H1 (cell line): ENCODE results near the gene VPS26B. TPM values are rescaled to one million over a fixed set of nuclear protein-coding genes. Genes with fewer than 3 reads are reported as not detected.

Experiments used
- ATF3 ChIP-seq: IDR thresholded peaks from 2 replicates; pipeline ENCODE4 v1.6.1; 2011; ENCODE audit warnings: low read depth, mild to moderate bottlenecking, low read length; ENCODE audit not compliant: insufficient read depth
- BCL11A ChIP-seq, 2 experiments: IDR thresholded peaks; one replicate each; pipeline ENCODE4 v1.6.1; 2011; ENCODE audit warnings: low read depth in 2 of 2, low read length in 2 of 2, mild to moderate bottlenecking in 2 of 2
- EZH2 ChIP-seq: fragments of 200-600 bp; sonication (generic); IDR thresholded peaks from 2 replicates; pipeline ENCODE4 v1.7.1; 2012; ENCODE audit warnings: low read depth, mild to moderate bottlenecking, moderate library complexity, low read length, inconsistent platforms; ENCODE audit not compliant: severe bottlenecking
- GTF2F1 ChIP-seq: IDR thresholded peaks from 2 replicates; pipeline ENCODE4 v1.6.1; 2012; ENCODE audit warnings: low read depth, low read length, improper control_type of control experiment, borderline replicate concordance
- polyA plus RNA-seq, 7 experiments: library from polyadenylated mRNA; depleted of rRNA in 3 of 7; stranded (reverse) in 5 of 7; unstranded in 2 of 7; fragments of >200 nt in 5 of 7; fragments of 200-250 nt in 2 of 7; gene quantifications; 1 replicate in 5 of 7; 2 replicates in 1 of 7; 4 replicates in 1 of 7; pipeline versions ENCODE4 v1.2.1 to v1.2.3, GENCODE V29; 2011 to 2013; ENCODE audit warnings: missing spikeins in 2 of 7, mixed read lengths in 2 of 7
- total RNA-seq: library from RNA; stranded (reverse); fragmentation: NEBNext Ultra II Directional; extraction: Animal tissue kit (Norgen Biotek cat#: 25700); gene quantifications from 2 replicates; pipeline ENCODE4 v1.2.1, GENCODE V29; 2021

VPS26B gene
- total and polyA plus RNA-seq, 2 of the 8 experiments (the other 6 are each of a cell fraction or from before 2014, with no cell fraction given) = 18.3 to 27.0 TPM

- TF ChIP-seq EZH2 (no peak), ATF3 (no peak), GTF2F1 (no peak), BCL11A (IDR thresholded peaks at IDR 0.05; ENCODE audit: low read depth in 2 of 2, low read length in 2 of 2) (no peak)
These were observed 43.5 kb downstream of the VPS26B start (continued) for GRCh38 chr11:134267966-134268365.
